GM18867 (cell line): ENCODE measurements around the gene PRF1.

ENCODE experiments used
- ATAC-seq: cut with Tn5 transposase; IDR thresholded peaks from one replicate; pipeline ENCODE4 v1.9.1; 2021; ENCODE audit warnings: mild to moderate bottlenecking, moderate library complexity; ENCODE audit not compliant: unreplicated experiment

The PRF1 gene

GRCh38 chr10:70578371-70578947 lies 24.1 kb downstream of the PRF1 start:
- ATAC-seq: peak; percentile 54

GRCh38 chr10:70576803-70577517 lies 25.6 kb downstream of the PRF1 start:
- no peak for ATAC-seq

GRCh38 chr10:70575874-70576802 lies 26.4 kb downstream of the PRF1 start:
- ATAC-seq: peak; percentile 55

GRCh38 chr10:70575486-70575873 lies 27.1 kb downstream of the PRF1 start:
- ATAC-seq: no peak

GRCh38 chr10:70573599-70574506 lies 28.7 kb downstream of the PRF1 start:
- no peak for ATAC-seq

- ATAC-seq: no peak
These were observed 30.7 kb downstream of the PRF1 start for GRCh38 chr10:70571636-70572439.

GRCh38 chr10:70571236-70571635 lies 31.3 kb downstream of the PRF1 start:
- ATAC-seq: no peak

GRCh38 chr10:70568781-70569495 lies 33.6 kb downstream of the PRF1 start:
- no peak for ATAC-seq

GRCh38 chr10:70568113-70568512 lies 34.4 kb downstream of the PRF1 start:
- ATAC-seq: no peak

- ATAC-seq: no peak
These were observed 34.9 kb downstream of the PRF1 start for GRCh38 chr10:70567603-70568002.

GRCh38 chr10:70566515-70567290 lies 35.8 kb downstream of the PRF1 start:
- ATAC-seq: no peak

GRCh38 chr10:70565556-70566514 lies 36.7 kb downstream of the PRF1 start:
- ATAC-seq: no peak

- ATAC-seq: no peak
These were observed 37.6 kb downstream of the PRF1 start for GRCh38 chr10:70564901-70565351.

GRCh38 chr10:70564113-70564725 lies 38.3 kb downstream of the PRF1 start:
- no peak for ATAC-seq

GRCh38 chr10:70563230-70563629 lies 39.3 kb downstream of the PRF1 start:
- no peak for ATAC-seq

- no peak for ATAC-seq
These were observed 40.3 kb downstream of the PRF1 start for GRCh38 chr10:70562036-70562755.
